Urothelium cell line (cell line): Measurements from ENCODE around the gene MAP2K5.

ENCODE experiments used
- DNase-seq: peaks from one replicate; pipeline ENCODE4 v3.0.0; 2011; ENCODE audit warnings: low spot score, mixed read lengths
- FAIRE-seq: peaks from 2 replicates; lab custom pipeline; 2011; peaks lifted over from hg19 to GRCh38; lab: Jason Lieb, UNC

The MAP2K5 gene

DNA sequence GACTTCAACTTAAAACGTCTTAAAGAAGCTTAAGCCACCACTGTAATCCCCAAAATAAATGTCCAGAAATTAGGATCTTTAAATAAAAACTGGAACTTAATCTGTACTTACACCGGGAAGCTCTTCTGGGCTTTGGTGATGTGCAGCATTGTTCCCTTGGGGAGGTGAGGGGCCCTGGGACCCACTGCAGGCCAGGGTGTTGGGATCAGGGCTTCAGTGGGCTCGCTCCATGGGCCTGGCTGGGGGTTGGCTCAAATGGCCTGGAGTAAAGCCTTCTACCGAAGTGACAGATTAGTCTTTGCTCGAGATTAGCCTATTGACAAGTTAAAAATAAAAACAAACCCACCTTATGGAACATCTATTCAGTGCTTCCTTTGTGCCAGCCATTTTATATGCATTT lies 303.5 kb downstream of the MAP2K5 start:
- no peak for DNase-seq
- FAIRE-seq, result no peak

DNA sequence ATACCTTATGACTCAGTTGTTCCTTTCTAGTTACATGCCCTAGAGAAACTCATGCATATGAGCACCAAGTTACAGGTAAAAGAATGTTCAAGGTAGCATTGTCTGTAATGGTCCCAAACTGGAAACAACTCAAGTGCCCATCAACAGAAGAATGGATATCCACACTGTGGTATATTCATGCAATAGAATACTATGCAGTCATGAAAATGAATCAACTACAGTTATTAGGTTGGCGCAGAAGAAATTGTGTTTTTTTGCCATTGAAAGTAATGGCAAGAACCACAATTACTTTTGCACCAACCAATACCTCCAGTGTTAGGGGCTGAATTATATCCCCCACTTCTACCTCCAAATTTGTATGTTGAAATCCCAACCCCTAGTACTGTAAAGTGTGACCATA lies 307.0 kb downstream of the MAP2K5 start:
- no peak for DNase-seq
- no peak for FAIRE-seq

DNA sequence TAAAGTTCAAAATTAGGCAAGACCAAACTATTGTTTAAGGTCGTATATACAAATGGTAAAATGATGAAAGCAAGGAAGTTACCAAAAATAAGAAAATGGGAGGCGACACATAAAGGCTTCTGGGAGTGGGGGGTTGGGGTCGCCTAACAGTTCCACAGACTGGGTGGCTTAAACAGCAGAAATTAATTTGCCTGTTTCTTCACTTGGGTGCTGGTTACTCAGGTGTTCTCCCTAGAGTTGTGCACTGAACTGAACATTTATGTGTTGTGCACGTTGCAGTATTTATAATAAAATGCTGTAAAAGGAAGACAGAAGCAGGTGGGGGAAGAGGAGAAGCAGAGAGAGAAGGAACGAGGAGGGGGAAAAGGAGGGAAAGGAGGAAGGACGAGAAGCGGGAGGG lies 307.8 kb downstream of the MAP2K5 start:
- DNase-seq, result no peak
- no peak for FAIRE-seq

DNA sequence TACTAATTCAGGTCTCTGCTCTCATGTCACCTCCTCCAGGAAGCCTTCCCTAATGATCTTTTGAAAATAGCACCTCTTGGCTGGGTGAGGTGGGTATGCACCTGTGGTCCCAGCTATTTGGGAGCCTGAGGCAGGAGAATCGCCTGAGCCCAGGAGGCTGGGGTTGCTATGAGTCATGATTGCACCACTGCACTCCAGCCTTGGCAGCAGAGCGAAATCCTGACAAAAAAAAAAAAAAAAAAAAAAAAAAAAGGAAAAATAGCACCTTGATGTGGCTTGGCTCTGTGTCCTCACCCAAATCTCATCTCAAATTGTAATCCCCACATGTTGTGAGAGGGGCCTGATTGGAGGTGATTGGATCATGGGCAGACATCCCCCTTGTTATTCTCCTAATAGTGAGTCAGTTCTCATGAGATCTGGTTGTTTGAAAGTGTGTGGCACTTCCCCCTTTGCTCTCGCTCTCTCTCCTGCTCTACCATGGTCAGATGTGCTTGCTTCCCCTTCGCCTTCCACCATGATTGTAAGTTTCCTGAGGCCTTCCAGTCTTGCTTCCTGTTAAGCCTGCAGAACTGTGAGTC lies 308.6 kb downstream of the MAP2K5 start:
- DNase-seq (no peak), FAIRE-seq (no peak)

DNA sequence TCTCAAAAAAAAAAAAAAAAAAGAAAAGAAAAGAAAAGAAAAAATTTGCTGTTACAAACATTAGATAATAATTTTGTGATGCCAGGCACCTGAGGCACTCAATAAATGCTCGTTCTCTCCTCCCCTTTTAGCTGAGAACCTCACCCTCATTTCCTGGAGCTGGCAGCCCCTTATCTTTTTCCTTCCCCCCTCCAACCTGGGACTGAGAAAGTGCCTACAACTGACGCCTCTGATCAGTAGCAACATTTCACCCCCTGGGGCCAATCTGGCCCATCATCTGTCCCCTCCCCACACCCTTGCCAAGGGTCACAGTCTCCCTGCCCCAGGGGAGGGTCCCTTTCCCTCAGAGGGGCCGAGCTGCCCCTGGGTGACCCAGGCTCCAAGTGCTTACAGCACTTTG lies 309.9 kb downstream of the MAP2K5 start:
- DNase-seq, result no peak
- no peak for FAIRE-seq

DNA sequence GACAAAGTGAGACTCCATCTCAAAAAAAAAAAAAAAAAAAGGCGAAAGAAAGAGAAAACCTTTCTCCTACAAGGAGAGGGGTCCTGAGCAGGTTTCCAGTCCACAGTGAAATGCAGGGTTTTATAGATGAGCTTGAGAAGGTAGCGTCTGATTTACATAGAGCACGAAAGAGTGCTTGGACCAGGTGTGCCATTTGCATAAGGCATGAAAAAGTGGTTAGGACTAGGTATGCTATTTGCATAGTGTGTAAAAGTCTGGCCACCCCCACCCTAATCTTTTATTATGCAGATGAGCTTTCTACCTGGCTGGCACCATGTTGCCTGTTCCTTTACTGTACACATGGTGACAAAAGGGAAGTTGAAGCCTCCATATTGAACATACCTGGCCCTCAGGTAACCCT lies 311.0 kb downstream of the MAP2K5 start:
- DNase-seq, result no peak

DNA sequence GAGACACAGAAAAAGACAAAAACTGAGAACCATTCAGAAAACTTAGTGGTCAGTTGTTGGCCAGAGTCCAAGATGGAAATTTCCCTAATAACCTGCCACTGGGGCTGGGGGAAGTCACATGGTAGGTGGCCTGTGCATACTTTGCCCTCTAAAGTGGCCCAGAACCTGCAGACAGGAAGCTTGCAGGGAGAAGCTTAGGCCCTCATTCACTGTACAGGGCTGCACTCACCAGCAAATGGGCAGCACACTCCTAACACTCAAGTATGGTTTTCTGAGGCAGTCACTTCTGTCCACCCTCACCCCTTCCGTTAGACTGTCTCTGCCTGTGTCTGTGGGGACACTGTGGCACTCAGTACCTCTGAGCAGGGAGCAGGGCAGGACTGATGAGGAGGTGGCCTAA lies 311.9 kb downstream of the MAP2K5 start:
- FAIRE-seq (no peak), DNase-seq (no peak)

More for the DNA sequence above, 311.0 kb downstream of the MAP2K5 start:
- no peak for FAIRE-seq

DNA sequence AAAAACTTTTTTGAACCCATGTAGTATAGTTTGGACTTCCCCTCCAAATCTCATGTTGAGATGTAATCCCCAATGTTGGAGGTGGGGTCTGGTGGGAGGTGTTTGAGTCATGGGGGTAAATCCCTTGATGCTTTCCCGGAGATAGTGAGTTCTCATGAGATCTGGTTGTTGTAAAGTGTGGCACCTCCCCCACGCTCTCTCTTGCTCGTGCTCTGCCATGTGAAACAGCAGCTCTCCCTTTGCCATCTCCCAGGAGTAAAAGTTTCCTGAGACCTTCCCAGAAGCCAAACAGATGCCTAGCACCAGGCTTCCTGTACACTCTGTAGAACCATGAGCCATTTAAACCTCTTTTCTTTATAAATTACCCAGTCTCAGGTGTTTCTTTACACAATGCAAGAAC lies 313.3 kb downstream of the MAP2K5 start:
- FAIRE-seq, result no peak
- DNase-seq, result no peak
